Panc1 (cell line): ENCODE results near the gene CCDC47.

Experiments used
- POLR2AphosphoS5 ChIP-seq: IDR thresholded peaks from 2 replicates; pipeline ENCODE4 v1.6.1; 2012; ENCODE audit warnings: mild to moderate bottlenecking, low read depth, low read length, moderate library complexity
- TF ChIP-seq, protein P1 (sequence below): fragments of 450-650 bp; IDR thresholded peaks from 2 replicates; pipeline ENCODE4 v1.5.1; 2017; ENCODE audit warnings: mild to moderate bottlenecking
- TF ChIP-seq, protein P2 (sequence below), 2 experiments: IDR thresholded peaks; 2 replicates each; pipeline ENCODE4 v1.6.1; 2011 to 2012; ENCODE audit warnings: low read depth in 2 of 2, control low read depth in 1 of 2, low read length in 1 of 2, mild to moderate bottlenecking in 1 of 2, moderate library complexity in 1 of 2; ENCODE audit not compliant: insufficient read depth in 1 of 2

DNA sequence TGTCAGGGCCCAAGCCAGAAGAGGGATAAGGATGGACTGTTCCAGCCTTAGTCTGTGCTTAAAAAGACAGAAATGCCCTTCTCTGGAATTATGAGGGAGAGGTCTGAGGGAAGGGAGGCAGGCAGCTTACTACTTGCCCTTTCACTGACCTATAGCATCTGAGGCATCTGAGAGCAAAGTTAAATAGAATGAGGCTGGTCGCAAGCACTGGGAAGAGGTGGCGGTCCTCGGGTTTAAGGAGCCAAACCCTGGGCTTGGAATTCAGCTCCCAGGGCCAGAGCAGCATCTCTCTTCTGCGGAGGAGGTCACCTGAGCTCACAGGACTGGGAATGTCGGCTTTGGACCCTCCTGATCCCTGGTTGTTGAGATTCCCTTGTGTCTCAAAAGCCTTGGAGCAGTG lies 70.4 kb downstream of the CCDC47 start:
- TF ChIP-seq, protein P1, sequence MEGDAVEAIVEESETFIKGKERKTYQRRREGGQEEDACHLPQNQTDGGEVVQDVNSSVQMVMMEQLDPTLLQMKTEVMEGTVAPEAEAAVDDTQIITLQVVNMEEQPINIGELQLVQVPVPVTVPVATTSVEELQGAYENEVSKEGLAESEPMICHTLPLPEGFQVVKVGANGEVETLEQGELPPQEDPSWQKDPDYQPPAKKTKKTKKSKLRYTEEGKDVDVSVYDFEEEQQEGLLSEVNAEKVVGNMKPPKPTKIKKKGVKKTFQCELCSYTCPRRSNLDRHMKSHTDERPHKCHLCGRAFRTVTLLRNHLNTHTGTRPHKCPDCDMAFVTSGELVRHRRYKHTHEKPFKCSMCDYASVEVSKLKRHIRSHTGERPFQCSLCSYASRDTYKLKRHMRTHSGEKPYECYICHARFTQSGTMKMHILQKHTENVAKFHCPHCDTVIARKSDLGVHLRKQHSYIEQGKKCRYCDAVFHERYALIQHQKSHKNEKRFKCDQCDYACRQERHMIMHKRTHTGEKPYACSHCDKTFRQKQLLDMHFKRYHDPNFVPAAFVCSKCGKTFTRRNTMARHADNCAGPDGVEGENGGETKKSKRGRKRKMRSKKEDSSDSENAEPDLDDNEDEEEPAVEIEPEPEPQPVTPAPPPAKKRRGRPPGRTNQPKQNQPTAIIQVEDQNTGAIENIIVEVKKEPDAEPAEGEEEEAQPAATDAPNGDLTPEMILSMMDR = no peak
- no peak for TF ChIP-seq POLR2AphosphoS5
- TF ChIP-seq, protein P2, sequence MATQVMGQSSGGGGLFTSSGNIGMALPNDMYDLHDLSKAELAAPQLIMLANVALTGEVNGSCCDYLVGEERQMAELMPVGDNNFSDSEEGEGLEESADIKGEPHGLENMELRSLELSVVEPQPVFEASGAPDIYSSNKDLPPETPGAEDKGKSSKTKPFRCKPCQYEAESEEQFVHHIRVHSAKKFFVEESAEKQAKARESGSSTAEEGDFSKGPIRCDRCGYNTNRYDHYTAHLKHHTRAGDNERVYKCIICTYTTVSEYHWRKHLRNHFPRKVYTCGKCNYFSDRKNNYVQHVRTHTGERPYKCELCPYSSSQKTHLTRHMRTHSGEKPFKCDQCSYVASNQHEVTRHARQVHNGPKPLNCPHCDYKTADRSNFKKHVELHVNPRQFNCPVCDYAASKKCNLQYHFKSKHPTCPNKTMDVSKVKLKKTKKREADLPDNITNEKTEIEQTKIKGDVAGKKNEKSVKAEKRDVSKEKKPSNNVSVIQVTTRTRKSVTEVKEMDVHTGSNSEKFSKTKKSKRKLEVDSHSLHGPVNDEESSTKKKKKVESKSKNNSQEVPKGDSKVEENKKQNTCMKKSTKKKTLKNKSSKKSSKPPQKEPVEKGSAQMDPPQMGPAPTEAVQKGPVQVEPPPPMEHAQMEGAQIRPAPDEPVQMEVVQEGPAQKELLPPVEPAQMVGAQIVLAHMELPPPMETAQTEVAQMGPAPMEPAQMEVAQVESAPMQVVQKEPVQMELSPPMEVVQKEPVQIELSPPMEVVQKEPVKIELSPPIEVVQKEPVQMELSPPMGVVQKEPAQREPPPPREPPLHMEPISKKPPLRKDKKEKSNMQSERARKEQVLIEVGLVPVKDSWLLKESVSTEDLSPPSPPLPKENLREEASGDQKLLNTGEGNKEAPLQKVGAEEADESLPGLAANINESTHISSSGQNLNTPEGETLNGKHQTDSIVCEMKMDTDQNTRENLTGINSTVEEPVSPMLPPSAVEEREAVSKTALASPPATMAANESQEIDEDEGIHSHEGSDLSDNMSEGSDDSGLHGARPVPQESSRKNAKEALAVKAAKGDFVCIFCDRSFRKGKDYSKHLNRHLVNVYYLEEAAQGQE (IDR thresholded peaks at IDR 0.05; ENCODE audit: insufficient read depth in 1 of 2, low read depth in 2 of 2, low read length in 1 of 2) = no peak
